GM18507 (cell line): ENCODE data around the gene C1orf21.

ENCODE experiments used
- DNase-seq: peaks from one replicate; pipeline ENCODE4 v3.0.0; 2011; ENCODE audit warnings: low read depth; ENCODE audit not compliant: insufficient read length; ENCODE audit errors: extremely low spot score
- FAIRE-seq: peaks from 2 replicates; lab custom pipeline; 2011; peaks lifted over from hg19 to GRCh38; lab: Jason Lieb, UNC

C1orf21 gene

DNA sequence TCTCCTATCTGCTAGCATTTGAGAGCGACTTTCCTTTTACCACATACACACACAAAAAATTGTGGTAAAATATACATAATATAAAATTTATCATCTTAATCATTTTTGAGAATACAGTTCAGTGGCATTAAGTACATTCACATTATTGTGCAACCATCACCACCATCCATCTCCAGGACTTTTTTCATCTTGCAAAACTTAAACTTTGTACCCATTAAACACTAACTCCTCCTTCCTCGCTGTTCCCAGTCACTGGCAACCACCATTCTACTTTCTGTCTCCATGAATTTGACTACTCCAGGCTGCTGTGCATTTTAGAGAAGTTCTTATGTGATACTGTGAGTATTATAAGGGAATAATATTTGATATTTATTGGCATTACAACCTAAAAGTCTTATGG is 181.3 kb downstream of the C1orf21 start:
- DNase-seq, result no peak
- no peak for FAIRE-seq

DNA sequence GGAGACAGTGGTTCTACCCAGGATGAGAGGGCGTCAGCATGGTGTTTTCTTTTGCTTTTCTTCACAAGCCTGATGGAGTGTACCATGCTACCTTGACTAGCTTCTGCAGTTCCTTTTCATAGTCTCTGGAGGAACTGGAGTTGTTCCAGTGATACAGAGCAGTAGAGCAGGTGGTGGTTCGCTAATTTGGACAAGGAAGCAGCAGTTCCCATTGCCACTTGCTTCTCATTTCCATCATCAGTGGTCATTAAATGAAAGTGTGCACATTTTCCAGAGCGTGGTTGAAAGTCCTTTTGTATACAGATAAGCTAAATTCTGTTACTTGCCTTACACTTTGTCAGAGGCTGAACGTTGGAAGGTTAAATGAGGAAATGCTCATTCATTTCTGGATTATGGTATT is 182.3 kb downstream of the C1orf21 start:
- DNase-seq (no peak), FAIRE-seq (no peak)

DNA sequence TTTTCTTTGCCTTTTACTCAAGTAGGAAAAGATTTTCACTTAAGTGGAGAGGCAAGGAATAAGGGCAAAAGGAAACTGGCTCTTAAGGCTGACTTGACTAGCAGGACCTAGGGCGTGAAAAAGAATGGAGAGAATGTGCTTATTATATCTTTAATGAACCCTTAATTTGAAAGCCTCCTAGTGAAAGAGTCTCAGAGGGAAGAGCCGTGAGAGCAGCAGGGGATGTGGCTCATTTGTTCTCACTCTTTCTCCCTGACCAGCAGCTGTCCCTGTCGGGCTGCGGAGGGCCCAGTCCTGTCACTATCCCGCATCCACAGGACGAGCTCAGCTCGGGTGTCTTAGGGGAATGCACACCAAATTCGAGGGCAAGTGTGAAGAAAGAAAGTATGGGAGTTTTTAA is 187.8 kb downstream of the C1orf21 start:
- no peak for FAIRE-seq

DNA sequence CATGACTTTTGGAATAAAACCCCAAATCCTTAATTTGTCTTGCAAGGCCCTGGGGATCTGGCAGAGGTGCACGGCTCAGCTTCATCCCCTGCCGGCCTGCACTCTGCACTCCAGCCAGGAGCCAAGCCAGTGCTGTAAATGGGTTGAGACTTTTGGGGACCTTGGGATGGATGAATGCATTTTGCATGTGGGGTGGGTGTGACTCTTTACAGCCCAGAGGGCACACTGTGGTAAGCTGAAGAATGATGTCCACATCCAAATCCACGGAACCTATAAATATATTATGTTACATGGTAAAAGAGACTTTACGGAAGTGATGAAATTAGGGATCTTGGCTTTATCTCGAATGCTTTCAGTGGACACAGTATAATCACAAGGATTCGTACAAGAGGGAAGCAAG is 190.0 kb downstream of the C1orf21 start:
- FAIRE-seq (no peak), DNase-seq (no peak)

More for the DNA sequence above, 187.8 kb downstream of the C1orf21 start:
- DNase-seq, result no peak

DNA sequence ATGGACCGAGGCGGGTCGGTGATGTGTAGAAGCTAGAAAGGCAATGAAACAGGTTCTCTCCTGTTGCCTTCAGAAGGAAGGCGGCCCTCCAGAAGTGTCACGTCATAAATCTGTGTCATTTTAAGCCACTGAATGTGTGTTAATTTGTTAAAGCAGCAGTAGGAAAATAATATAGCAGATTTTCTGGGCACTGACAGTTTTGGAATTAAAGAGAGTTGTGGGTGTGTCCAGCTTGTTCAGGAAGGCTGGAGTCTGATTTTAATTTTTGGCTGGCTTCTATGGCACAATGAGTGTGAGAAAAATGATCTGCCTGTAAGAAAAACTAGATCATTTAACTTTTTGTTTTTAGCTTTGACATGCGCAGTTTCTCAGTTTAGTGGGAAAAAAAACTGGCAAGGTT is 190.5 kb downstream of the C1orf21 start:
- DNase-seq (no peak), FAIRE-seq (no peak)

DNA sequence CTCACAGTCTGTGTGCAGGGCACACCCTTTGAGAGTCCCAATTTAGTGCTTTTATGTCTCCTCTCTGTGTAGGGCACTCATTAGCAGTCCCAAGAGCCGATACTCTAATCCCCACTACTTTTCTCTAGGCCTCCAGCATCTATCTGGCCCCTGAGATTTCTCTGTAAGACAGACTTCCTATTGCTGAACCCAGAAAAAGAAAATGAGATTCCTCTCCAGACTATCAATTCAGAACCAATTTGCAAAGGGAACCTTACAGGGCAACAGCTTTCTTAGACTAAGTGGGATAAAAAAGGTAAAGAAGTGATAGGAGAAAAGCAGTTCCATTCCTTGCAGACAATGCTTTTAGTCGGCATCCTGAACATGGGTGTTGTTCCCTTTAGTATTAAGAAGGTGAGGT is 195.6 kb downstream of the C1orf21 start:
- DNase-seq (no peak), FAIRE-seq (no peak)

DNA sequence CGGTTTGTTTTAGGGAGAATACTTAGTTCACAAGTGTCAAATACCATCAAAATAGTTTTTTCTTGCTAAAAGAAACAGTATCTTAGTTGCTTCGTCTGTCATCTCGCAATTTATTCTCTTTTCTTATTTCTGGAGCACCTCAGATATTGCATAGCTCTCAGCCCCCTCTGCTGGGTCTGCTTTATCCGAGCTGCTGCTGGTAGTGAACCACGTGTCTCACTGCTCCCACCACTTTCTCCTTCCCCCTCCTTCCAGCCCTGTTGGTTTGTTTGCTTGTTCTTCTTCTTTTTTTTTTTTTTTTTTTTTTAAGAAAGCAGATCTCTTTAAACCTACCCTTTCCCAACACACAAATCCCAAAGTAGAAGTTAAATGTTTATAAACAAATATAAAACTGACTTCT is 197.0 kb downstream of the C1orf21 start:
- no peak for FAIRE-seq
- DNase-seq, result no peak

DNA sequence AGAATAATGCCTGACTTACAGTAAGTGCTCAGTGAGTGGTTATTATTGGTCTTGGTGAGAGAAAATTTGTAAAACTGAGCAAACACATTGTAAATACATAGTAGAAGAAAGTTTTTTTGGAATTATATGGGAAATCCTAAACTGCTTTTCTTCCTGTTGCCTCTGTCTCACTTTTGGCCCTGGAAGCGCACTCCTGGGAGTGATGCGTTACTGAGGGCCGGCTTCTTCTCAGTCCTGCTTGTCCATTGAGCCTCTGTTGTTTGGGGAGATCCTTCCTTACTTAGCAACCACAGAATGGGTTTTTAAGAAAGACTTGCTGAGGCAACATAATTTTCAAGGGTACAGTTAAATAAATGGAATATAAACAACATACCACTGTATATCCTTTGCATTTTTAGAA is 201.9 kb downstream of the C1orf21 start:
- FAIRE-seq (no peak), DNase-seq (no peak)

DNA sequence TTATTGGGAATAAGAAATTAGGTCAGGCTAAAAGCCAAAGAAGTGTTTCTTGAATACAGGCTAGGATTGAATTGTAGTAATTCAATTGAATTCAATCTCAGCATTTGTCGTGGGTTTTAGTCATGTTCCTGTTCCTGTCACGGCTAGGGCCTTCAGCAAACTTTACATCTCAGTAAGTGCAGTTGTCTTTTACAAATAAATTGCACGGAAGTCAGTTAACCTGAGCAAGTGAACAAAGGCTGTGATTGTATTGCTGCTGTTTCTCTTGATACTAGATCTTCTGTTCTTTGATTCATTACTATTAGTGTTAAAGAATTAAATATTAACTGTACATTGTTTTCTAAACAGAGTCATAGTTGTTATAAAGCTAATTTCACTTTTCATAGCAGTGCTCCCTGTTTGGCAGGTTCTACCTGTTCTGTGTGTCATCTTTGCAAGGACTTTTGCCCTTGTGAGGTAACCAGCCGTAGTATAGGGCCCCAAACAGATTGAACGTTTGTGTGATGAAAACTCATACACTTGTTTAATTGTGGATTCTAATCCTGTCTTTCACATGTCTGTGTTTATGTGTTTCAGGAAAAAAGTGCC is 203.4 kb downstream of the C1orf21 start:
- FAIRE-seq (no peak), DNase-seq (no peak)

DNA sequence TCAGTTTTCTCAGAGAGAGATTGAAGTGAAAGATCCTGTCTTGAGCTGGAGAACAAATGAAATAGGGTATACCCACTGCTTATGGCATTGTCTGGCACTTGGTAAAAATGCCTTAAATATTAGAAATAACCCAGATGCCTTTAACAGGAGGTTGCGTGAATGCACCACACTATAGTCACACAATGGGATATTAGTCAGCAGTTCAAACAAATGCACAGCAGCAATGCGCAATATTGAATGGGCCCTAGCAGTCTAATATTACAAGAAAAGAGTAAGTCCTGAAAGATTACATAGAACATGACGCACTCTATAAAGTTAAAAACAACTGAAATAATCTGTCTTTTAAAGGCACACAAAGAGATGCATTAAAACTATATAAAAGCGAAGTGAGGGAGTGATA is 206.8 kb downstream of the C1orf21 start:
- FAIRE-seq (no peak), DNase-seq (no peak)

DNA sequence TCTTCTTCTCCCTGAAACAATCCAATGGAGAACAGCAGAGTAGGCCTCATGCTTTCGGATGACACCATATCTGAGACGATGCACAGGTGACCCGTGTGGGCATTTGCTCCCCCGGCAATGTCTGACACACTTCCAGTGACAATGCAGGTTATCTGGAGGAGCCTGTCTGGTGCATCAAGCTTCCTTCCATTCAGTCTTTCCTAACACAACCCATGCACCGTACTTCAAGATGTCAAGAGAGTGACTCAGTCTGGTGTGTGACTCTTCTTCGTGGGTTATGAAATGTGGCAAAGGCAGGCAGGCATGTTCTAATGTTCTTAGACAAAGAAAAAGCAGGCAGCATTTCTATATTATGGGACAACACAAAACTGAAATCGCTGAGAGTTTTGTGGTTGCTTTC is 208.8 kb downstream of the C1orf21 start:
- DNase-seq, result no peak
- FAIRE-seq, result no peak

DNA sequence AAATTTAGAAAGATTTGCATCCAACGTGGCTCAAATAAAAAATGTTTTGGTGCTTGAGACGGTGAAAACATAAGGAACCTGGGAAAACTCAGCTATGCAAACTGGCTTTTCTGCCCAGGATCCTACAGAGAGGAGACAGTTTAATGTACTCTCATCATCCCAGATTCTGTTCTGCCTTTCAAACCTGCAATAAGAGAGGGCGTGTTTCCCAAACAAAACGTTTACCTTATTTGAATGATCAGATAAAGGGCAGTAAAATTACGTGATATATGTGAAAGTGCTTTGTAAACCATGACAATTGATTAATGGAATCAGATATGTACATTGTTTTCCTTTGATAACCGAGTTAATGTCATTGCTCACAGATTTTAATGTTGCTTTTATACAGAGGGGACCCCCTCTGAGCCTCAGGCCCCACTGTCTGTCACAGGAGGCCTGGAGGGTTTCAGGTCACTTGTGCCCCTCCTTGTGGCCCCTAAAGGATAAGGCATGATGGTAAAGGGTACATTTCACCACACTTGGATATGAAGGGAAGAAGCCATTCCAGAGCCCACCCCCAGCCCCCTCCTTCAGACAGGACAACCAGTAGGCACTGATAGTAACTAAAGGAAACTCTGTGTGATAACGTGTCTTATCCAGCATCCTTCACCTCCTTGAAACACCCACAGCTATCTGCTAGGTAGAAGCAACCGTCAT is 210.3 kb downstream of the C1orf21 start:
- FAIRE-seq (no peak), DNase-seq (no peak)

DNA sequence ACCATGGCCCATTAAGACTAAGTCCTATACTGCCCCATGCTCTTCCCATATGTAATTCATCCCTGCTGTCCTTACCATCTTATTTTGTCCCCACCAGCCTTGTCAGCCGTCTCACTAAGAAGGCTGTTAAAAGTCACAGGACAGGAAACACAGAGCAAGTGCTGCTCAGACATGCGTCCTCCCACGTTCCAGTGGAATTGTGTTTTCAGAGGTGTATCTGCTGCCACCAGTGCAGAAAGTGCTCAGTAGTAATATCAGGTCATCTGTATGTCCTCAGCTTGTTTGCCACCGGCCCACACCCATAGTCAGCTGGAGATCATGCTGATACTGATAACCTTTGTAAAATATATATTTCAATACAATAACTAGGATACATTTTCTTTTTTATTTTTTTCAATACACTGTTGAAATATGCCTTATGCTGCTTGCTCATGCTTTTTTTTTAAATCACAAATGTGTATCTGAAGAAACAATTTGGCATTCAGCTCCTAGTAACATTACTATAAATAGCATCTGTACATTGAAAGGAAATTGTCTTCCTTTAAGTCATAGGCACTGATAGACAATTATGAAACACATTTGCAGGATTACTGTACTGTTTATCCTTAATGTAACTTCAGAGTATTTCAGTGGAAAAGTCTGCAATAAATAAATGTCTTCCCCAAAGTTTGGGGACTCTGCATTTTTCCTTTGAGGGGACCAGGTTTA is 211.0 kb downstream of the C1orf21 start:
- DNase-seq, result no peak
- no peak for FAIRE-seq

DNA sequence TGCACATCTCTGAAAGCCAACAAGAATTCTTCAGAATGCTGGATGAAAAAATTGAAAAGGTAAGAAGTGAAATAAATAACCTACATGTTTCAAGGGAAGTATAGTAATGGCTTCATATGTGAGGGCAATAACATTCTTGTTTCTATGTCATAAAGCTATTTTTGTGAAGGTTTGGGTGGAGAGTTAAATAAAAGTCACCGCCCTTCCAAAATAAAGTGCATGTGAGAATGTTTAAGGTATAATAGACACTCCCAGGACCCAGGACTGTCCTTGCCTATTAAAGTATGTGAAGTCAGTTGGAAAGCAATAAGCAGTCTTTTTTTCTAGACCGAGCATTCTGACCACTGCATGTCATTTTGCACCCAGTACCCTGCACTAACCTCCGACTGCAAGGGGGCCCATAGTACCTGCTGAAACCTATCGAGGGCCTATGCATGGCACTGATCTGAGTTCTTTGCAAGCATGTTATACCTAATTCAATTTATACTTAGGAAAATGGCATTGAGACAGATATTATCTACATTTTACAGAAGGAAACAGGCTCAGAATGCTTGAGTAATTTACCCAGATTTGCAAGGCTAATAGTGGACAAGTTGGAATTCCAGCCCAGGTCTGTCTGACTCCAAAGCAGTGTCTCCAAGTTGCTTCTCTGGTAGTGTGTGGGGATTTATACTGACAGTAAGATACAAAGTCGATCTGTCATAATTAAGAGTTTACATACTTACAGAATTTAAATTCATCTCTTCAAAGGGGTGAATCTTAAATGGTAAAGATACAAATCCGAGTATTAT is 211.8 kb downstream of the C1orf21 start:
- no peak for FAIRE-seq
- DNase-seq, result no peak

DNA sequence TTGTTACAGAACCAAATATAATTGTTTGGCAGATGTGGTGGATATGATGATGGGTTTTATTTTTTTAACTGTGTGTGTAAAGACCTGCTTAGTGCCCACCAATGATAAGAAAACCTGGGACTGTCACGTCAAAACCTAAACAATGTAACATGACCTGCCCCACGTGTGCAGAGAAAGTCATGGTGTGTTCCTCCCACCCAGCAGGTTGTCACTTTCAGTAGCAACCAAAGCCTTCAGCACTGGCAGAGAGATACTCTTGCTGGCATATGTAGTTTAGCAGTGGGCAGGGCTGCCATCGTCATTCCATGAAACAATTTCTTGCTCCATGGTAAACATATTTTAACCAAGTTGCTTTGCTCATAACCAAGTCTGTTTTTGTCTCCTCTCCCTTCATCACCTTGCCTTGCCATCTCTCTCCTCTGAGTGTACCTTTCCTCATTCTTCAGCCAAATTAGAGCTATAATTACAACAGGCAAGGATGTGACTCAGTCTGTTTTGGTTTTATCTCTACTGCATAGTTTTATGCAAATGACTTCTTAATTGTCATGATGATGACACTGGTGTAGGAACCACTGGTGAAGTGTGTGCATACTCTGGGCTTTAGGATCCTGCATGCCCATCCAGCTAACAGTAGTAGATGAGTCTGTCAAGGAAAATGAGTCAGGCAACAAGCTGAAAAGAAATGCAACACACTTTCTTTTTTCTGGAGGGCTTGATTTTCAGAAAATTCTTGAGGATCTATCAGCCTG is 217.5 kb downstream of the C1orf21 start:
- DNase-seq (no peak), FAIRE-seq (no peak)

DNA sequence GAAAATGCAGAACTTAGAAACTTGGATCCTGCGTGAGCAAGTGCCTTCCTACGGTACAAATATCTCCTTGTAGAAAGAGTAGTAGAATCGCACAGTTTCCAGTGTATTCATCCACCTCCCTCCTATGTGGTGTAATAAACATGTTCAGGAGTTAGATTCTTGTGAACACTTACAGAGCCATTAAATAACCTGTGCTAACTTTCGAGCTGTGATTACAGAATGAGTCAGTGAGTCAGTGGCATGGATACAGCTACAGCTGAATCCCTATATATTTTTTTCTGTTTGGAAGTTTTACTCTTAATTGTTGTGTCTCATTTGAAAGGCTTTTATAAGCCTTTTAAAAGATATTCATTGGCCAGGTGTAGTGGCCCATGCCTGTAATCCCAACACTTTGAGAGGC is 219.1 kb downstream of the C1orf21 start:
- DNase-seq (no peak), FAIRE-seq (no peak)

DNA sequence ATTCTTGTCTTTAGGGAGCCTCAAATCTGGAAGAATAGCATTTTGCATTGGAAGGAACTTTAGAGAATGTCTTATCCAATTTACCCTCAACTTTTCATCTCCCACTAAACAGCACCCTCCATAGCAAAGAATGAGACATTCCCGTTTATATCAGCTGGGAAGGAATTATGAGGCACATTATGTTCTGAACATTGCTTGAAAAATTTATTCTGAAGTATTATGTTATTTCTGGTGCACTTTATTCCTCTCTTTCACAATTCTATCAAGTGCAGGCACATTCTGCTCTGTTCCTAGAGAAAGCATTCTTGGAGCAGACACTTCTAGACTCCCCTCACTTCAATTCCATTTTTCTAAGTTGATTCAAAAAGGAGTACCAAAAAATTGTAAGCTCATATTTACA is 220.0 kb downstream of the C1orf21 start:
- DNase-seq, result no peak
- no peak for FAIRE-seq

DNA sequence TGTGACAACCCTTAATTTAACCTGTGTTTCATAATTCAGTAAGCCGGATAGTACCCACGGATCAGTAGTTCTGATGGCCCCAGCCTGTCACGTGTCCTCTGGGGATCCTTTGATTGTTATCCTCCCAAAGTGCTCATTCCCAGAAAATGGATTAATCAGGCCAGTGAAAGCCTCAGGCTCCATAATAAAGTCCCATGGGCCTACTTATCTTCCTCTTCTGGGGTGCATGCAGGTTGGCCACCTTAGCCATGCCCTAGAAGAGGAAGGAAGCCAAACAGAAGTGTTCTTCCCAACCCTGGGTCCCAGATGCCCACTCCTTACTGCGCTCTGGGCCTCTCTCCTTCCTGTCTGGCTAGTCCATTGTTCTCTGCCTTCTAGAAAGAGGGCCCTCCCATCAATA is 221.8 kb downstream of the C1orf21 start:
- DNase-seq, result no peak
- no peak for FAIRE-seq

DNA sequence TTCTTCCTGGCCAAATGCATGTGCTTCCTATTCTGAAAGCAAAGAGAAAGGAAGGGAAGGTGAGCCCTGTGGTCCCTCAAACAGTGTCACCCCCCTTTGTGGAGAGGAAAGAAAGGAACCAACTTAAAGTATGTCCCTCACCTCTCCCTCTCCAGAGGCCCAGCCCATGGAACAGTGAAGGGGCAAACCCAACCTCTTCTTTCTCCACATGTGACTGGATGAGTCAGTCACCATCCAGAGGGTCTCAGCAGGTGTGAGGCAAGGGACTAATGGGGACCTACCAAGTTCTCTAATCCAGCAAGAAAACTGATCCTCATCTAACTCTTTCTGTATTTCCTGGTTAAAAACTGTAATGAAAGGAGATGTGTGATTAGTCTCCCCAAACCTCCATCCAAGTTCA is 222.2 kb downstream of the C1orf21 start:
- DNase-seq (no peak), FAIRE-seq (no peak)
